Adrenal gland (tissue), 12 donors: ENCODE data around the gene SH3RF2. TPM values are rescaled to one million over a fixed set of nuclear protein-coding genes. Genes with fewer than 3 reads are reported as not detected.

ENCODE experiments used
- DNase-seq, 7 donors: peaks; one replicate each; pipeline ENCODE4 v3.0.0-alpha.2; 2019 to 2020
- H3K27ac ChIP-seq, 5 donors: fragments of 200-600 bp; sonication (generic) in 4 of 5; 1 replicate in 3 of 5; 2 replicates in 2 of 5; pipeline versions ENCODE4 v1.5.1 to v1.8.0; 2016 to 2020; ENCODE audit warnings: mild to moderate bottlenecking in 1 of 5
- H3K27me3 ChIP-seq: fragments of 200-600 bp; 2 replicates; pipeline ENCODE4 v1.8.0; 2021
- H3K36me3 ChIP-seq, 2 donors: fragments of 200-600 bp; replicated peaks in 1 of 2; 1 replicate in 1 of 2; 2 replicates in 1 of 2; pipeline versions ENCODE4 v1.5.1 to v1.8.0; 2018 to 2022
- H3K4me1 ChIP-seq, 2 donors: fragments of 200-600 bp; replicated peaks in 1 of 2; 1 replicate in 1 of 2; 2 replicates in 1 of 2; pipeline versions ENCODE4 v1.5.1 to v1.8.0; 2018 to 2021
- H3K4me3 ChIP-seq, 4 donors: fragments of 200-600 bp; sonication (generic) in 3 of 4; one replicate each; pipeline ENCODE4 v1.5.1; 2016 to 2018
- H3K9me3 ChIP-seq, 3 donors: fragments of 200-600 bp; sonication (generic) in 1 of 3; replicated peaks in 1 of 3; 1 replicate in 2 of 3; 2 replicates in 1 of 3; pipeline versions ENCODE4 v1.5.1 to v1.8.0; 2016 to 2021
- CTCF ChIP-seq, 6 experiments: fragments of 450-650 bp in 4 of 6; fragments of 200-600 bp in 2 of 6; sonication (generic) in 1 of 6; IDR thresholded peaks; 1 replicate in 5 of 6; 2 replicates in 1 of 6; pipeline versions ENCODE4 v1.5.1 to v1.8.0; 2016 to 2021; ENCODE audit warnings: antibody characterized with exemption in 6 of 6, mild to moderate bottlenecking in 2 of 6, moderate library complexity in 1 of 6
- POLR2A ChIP-seq, 2 donors: fragments of 450-650 bp; IDR thresholded peaks; one replicate each; pipeline ENCODE4 v1.6.1; 2017; ENCODE audit warnings: antibody characterized with exemption in 2 of 2, mild to moderate bottlenecking in 2 of 2, moderate library complexity in 1 of 2
- WGBS, 4 donors: extraction: QIAGEN DNeasy Blood & Tissue Kit in 2 of 4; methylation state at CpG; one replicate each; pipeline versions ENCODE4 v1.1.5 to v1.1.7; 2013 to 2017; 5-methylcytosine and 5-hydroxymethylcytosine counted together
- intact Hi-C, 2 donors: fragments of 100-400 bp; cut with DNase I; formaldehyde crosslinking; loops; one replicate each; pipeline versions ENCODE4 v1.14.1 to v1.15.0; 2022 to 2023
- polyA plus RNA-seq, 3 donors: library from polyadenylated mRNA; stranded (reverse); fragments of 200-250 nt in 2 of 3; fragments of 350-450 nt in 1 of 3; fragmentation: Illumina TruSeq in 1 of 3; extraction: RNeasy Lipid Tissue Mini Kit (QIAGEN cat#74804) in 1 of 3; gene quantifications; one replicate each; pipeline ENCODE4 v1.2.3, GENCODE V29; 2013 to 2014
- total RNA-seq, 9 donors: library from RNA; depleted of rRNA in 4 of 9; stranded (reverse); fragments of >200 nt in 4 of 9; fragments of 120-200 nt in 1 of 9; fragmentation: NEBNext Ultra II Directional in 1 of 9; extraction: Animal tissue kit (Norgen Biotek cat#: 25700) in 1 of 9; gene quantifications; one replicate each; pipeline versions ENCODE4 v1.1.0 to v1.2.4, GENCODE V29; 2013 to 2023
- donor health status: healthy with polysubstance abuse.
- donor health status: Bipolar disorder and iron deficiency.
- donor health status: DM: yes; HTN: yes; CAD: no.
- donor health status: DM: no; HTN: no; CAD: no.
- donor health status: DM: no; HTN: no; CAD: no.
- donor health status: DM: yes; HTN: yes; CAD: no.

SH3RF2 gene
- total and polyA plus RNA-seq, 12 donors: 0.60 to 3.8 (median 1.2) TPM

DNA sequence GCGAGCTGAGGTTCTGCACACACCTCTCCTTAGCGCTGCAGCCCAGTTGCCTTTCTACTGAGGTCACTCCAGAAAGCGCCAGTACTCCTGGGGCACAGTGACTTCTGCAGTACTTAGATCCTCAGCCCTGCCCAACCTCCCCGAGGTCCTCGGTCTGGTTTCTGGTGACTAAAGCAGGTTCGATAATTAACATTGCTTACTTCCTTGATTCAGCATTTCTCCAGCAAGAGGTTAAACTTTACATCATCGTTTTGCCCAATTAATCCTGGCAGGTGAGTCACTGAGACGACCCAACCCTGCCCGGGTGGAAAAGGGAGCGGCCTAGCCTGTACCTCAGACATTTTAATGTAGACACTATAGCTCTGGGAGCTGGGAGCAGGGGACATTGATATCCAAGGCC lies 91.4 kb downstream of the SH3RF2 start:
- no peaks in the 10 kb centered on the region for H3K27me3 ChIP-seq
- no peaks in the 10 kb centered on the region for H3K9me3 ChIP-seq
- TF ChIP-seq POLR2A (IDR thresholded peaks at IDR 0.05) (no peak), CTCF (IDR thresholded peaks at IDR 0.05) (no peak)
- no peak overlapping the region for H3K27ac ChIP-seq
- H3K4me3 ChIP-seq: no peak overlapping the region
- no peaks in the 10 kb centered on the region for H3K36me3 ChIP-seq
- intact Hi-C loops: no loop called here
- DNase-seq: no peak
- H3K4me1 ChIP-seq: no peaks in the 10 kb centered on the region
- 73 to 81% (median 78%) methylated on average over 10 of the region's 10 CpGs for WGBS, 4 donors

DNA sequence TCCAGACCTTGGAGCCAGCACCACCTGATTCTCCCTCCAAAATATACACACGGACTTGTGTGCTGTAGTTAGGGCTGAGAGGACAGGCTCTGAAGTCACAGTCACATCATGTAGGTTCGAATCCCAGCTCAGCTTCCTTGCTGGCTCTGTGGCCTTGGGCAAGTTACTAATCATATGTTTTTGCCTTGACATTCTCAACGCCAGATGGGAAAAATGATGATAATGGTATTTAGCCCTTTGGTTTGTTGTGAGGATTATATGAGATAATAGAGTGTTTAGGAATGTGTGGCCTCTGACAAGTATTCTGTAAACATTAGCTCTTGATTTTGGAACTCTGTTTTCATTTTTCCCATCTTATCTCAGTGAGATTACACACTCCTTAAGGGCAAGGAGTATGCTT lies 96.5 kb downstream of the SH3RF2 start:
- WGBS, 4 donors: 37 to 65% (median 54%) methylated on average over 3 of the region's 3 CpGs
- no peaks in the 10 kb centered on the region for H3K36me3 ChIP-seq
- no peaks in the 10 kb centered on the region for H3K27me3 ChIP-seq
- no peak overlapping the region for H3K4me3 ChIP-seq
- no peak for DNase-seq
- intact Hi-C loops: no loop called here
- no peaks in the 10 kb centered on the region for H3K4me1 ChIP-seq
- H3K9me3 ChIP-seq: peaks cover 0 to 4% (median 0%) of the 10 kb centered on the region in 3 donors
- no peak for TF ChIP-seq CTCF (IDR thresholded peaks at IDR 0.05)
- no peak for TF ChIP-seq POLR2A (IDR thresholded peaks at IDR 0.05)
- no peak overlapping the region for H3K27ac ChIP-seq

GRCh38 chr5:146034127-146034526 lies 97.7 kb downstream of the SH3RF2 start:
- intact Hi-C loops: no loop called here
- WGBS, 4 donors: 69 to 96% (median 86%) methylated on average over 2 of the region's 2 CpGs
- Histone ChIP-seq H3K4me3 (no peak overlapping the region), H3K4me1 (no peaks in the 10 kb centered on the region), H3K9me3 (peaks cover 0 to 4% (median 0%) of the 10 kb centered on the region in 3 donors), H3K27ac (no peak overlapping the region), H3K36me3 (no peaks in the 10 kb centered on the region), H3K27me3 (no peaks in the 10 kb centered on the region)
- no peak for TF ChIP-seq CTCF (IDR thresholded peaks at IDR 0.05)
- no peak for TF ChIP-seq POLR2A (IDR thresholded peaks at IDR 0.05)
- no peak for DNase-seq

- DNase-seq: no peak
- Histone ChIP-seq H3K27me3 (no peaks in the 10 kb centered on the region), H3K36me3 (no peaks in the 10 kb centered on the region), H3K9me3 (peaks cover 0 to 4% (median 0%) of the 10 kb centered on the region in 3 donors), H3K4me1 (no peaks in the 10 kb centered on the region), H3K27ac (no peak overlapping the region), H3K4me3 (no peak overlapping the region)
- WGBS, 4 donors: 68 to 94% (median 77%) methylated on average over 4 of the region's 4 CpGs
- TF ChIP-seq CTCF (IDR thresholded peaks at IDR 0.05) (no peak), POLR2A (IDR thresholded peaks at IDR 0.05) (no peak)
- intact Hi-C loops: no loop called here
Observed at GRCh38 chr5:146034605-146035004, 98.2 kb downstream of the SH3RF2 start.
